SW480 (cell line): Measurements from ENCODE around the gene SPON2.

Experiments used
- DNase-seq: peaks from one replicate; pipeline ENCODE4 v3.0.0-alpha.2; 2016; ENCODE audit warnings: low spot score

The SPON2 gene

GRCh38 chr4:1172228-1172851 is at the start of gene SPON2:
SPON2 (minus strand) TSS chr4:1172583.
- no peak for DNase-seq

- DNase-seq: no peak
Measured at GRCh38 chr4:1221155-1221870, 48.9 kb upstream of the SPON2 start.

GRCh38 chr4:1220566-1220965 is 48.2 kb upstream of the SPON2 start:
- DNase-seq: no peak

GRCh38 chr4:1219566-1219950 is 47.2 kb upstream of the SPON2 start:
- no peak for DNase-seq

- DNase-seq: no peak
Measured at GRCh38 chr4:1218634-1219565, 46.5 kb upstream of the SPON2 start.

- DNase-seq: no peak
Measured at GRCh38 chr4:1217366-1217765, 45.0 kb upstream of the SPON2 start.

- no peak for DNase-seq
Measured at GRCh38 chr4:1216869-1217294, 44.5 kb upstream of the SPON2 start.

- no peak for DNase-seq
Measured at GRCh38 chr4:1216076-1216614, 43.8 kb upstream of the SPON2 start.

- no peak for DNase-seq
Measured at GRCh38 chr4:1215141-1216075, 43.0 kb upstream of the SPON2 start.

GRCh38 chr4:1214101-1215095 is 42.0 kb upstream of the SPON2 start:
- no peak for DNase-seq

GRCh38 chr4:1213336-1213995 is 41.1 kb upstream of the SPON2 start:
- no peak for DNase-seq

GRCh38 chr4:1212546-1213335 is 40.4 kb upstream of the SPON2 start:
- DNase-seq: no peak

GRCh38 chr4:1211891-1212545 is 39.6 kb upstream of the SPON2 start:
- no peak for DNase-seq

GRCh38 chr4:1211371-1211770 is 39.0 kb upstream of the SPON2 start:
- no peak for DNase-seq

GRCh38 chr4:1210971-1211370 is 38.6 kb upstream of the SPON2 start:
- DNase-seq: no peak

- no peak for DNase-seq
Measured at GRCh38 chr4:1210241-1210841, 38.0 kb upstream of the SPON2 start.

GRCh38 chr4:1209821-1210220 is 37.4 kb upstream of the SPON2 start:
- DNase-seq: no peak
